ENCODE results near the gene RNF166.

Gene RNF166

DNA sequence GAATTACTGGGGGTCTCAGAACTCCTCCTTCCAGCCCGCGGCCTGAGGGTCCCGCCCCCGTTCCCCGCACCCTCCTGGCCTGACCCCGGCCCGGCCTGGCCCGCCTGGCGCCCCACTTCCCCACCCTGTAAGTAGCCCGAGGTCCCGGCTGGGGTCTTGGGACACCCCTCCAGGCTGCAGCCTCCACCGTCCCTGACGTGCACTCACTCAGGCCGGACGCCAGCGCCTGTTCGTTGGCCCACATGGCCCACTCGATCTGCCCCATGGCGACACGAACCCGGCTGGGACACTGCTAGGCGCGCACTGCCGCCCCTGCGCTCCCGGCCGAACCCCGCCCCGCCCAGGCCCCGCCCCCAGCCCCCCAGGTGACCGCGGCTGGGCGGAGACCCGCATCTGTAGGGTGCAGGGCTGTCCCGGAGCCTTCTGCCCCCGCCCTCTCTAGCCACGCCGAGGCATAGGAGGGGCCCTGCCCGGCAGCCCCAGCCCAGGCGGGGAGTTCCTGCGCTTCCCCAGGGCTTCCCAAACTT lies 55.4 kb downstream of the RNF166 start, which contains the start of gene CYBA:
Gene CYBA, minus strand, starts transcription at position 305 of the 527 bp plus-strand sequence. Its CDS starts 40 bp downstream, at position 265.
- DNase-seq, result peak; percentile 86

GRCh38 chr16:88649924-88650748 lies 56.1 kb downstream of the RNF166 start:
- DNase-seq, result peak; percentile 59

DNA sequence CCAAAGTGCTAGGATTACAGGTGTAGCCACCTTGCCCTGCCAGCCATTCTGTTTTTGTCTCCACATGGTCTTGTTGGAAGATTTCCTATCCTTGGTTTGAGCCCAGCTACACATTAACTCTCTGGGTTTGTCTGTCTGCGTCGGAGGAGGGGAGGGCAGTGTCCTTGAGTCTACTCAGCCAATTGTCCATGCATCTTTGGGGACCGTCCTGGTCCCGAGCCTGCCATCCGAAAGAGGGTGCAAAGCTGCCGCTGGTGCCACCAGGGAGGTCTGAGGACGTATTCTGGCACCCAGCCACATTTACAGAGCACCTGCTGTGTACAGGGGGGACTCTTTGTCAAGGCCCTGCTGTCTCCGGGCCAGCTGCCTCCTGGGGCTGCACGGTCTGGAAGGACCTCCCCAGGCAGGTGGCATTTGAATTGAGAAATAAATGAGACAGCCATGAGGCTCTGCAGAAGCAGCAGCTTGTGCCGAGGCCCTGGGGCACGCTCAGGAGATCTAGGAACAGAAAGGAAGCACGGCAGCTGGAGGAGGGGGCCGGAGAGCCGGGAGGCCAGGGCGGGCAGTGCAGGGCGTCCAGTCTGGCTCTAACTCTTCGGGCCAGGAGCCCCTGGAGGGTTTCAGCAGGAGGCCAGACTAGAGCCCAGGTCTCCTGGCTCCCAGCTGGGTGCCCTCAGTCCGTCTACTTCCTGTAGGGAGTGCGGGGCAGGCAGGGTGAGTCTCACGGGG lies 56.8 kb downstream of the RNF166 start:
- no peak for DNase-seq

DNA sequence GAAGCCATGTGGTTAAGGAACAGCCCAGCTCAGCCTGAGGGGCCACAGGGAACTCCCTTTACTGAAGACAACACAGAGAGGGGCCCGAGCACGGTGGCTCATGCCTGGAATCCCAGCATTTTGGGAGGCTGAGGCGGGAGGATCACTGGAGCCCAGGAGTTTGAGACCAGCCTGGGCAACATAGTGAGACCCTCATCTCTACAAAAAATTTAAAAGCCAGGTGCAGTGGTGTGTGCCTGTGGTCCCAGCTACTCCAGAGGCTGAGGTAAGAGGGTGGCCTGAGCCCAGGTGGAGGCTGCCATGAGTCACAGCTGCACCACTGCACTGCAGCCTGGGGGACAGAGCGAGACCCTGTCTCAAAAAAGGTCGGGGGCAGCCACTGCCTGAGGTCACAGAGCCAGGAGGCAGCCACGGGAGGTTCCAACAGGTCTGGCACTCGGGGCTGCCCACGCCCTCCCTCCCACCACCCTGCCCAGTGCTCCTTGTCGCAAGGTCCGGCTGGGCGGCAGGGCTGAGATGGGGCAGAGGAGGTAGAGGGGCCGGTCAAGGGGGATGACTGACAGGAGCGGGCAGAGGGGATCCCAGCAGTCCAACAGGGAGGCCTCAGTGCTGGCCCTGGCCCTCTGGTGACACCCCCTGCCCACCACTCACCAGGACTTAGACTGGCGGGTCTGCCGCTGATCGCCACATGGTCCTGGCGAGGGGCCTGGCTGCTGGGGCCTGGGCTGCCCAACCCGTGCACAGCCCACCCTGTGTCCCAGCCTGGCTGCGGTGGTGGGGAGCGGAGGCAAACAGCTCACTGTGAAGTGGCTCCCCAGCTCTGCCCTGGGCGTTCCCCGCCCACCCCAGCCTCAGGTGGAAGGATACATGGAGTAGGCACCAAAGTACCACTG lies 58.8 kb downstream of the RNF166 start:
- no peak for DNase-seq

All from CD4-positive, alpha-beta T cell treated with Interleukin-6 for 4 hours (primary cell).